ENCODE measurements around the gene TMOD1. TPM values are rescaled to one million over a fixed set of nuclear protein-coding genes. Genes with fewer than 3 reads are reported as not detected.

TMOD1 gene
- total and polyA plus RNA-seq, 2 of the 8 experiments (the other 6 are each of a cell fraction or from before 2014, with no cell fraction given): 0.17 to 0.88 TPM

DNA sequence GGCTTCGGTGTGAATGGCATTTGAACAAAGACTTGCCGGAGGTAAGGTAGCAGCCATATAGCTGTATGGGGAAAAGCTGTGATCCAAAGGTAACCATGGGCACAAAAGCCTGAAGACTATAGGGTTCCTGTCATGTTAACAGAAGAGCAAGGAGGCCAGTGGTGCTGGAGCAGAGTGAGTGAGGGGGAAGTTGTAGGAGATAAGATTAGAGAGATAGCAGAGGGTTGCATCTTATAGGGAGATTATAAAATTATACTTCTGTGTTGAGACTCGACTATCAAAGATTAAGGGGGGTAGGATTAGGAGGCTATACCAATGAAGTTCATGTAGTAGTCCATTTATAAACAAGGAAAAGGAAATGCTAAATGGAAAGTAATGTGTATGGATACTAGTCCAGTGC is 135.4 kb downstream of the TMOD1 start (continued):
- TF ChIP-seq RNF2 (IDR thresholded peaks at IDR 0.05; ENCODE audit: borderline replicate concordance, low read depth, low read length, missing control alignments, poor library complexity, severe bottlenecking): no peak
- no peak for TF ChIP-seq YY1 (IDR thresholded peaks at IDR 0.05; ENCODE audit: low read depth, low read length)
- no peak for TF ChIP-seq TBP (IDR thresholded peaks at IDR 0.05; ENCODE audit: low read depth, low read length)
- TF ChIP-seq SP1 (IDR thresholded peaks at IDR 0.05; ENCODE audit: low read depth, low read length): no peak
- TF ChIP-seq HDAC6 (IDR thresholded peaks at IDR 0.05; ENCODE audit: low read depth, low read length): no peak
- no peak for TF ChIP-seq POLR2AphosphoS5 (IDR thresholded peaks at IDR 0.05; ENCODE audit: low read depth, low read length)
- no peak for TF ChIP-seq SIRT6 (IDR thresholded peaks at IDR 0.05; ENCODE audit: low read length)

Measured in H1 (cell line).